ENCODE results near the gene TBXT. TPM values are rescaled to one million over a fixed set of nuclear protein-coding genes. Genes with fewer than 3 reads are reported as not detected.
A peak's percentile ranks its signal among the peaks of the same experiment; 100 is the strongest.

The TBXT gene
- total RNA-seq, 3 donors from 2014 or later = not detected

DNA sequence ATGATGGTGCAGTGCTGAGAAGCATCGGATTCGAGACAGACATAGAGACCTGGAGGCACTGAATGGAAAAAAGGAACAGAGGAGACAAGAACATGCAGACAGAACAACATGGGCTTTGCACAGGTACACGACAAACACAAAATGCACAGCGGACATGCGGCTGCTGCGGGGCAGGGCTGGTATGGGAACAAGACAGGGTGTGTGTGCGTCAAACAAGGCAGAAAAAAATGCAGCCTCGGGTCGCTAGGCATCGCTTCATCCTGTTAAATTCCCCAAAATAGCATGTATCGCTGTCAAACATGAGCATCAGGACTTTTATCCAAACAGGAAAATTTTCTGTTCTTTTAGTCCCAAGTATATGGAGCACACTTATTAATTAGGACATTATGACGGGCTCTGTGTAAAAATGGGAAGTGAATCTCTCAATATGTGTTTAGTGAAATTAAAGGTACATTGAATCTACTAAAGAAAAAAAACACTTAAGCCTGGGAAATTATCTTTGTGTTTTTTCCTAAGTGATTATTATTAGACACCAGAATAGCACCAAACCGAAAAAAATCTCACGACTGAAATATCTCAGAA lies 36.1 kb upstream of the TBXT start:
- Histone ChIP-seq H3K9me3 (no peaks in the 10 kb centered on the region), H3K4me3 (no peak overlapping the region), H3K4me1 (ENCODE audit: low read depth) (no peaks in the 10 kb centered on the region), H3K36me3 (ENCODE audit: low read depth) (no peaks in the 10 kb centered on the region)
- intact Hi-C loops (cut with DNase I, micrococcal nuclease) = no loop called here
- ATAC-seq = no peak
- TF ChIP-seq, protein P1, sequence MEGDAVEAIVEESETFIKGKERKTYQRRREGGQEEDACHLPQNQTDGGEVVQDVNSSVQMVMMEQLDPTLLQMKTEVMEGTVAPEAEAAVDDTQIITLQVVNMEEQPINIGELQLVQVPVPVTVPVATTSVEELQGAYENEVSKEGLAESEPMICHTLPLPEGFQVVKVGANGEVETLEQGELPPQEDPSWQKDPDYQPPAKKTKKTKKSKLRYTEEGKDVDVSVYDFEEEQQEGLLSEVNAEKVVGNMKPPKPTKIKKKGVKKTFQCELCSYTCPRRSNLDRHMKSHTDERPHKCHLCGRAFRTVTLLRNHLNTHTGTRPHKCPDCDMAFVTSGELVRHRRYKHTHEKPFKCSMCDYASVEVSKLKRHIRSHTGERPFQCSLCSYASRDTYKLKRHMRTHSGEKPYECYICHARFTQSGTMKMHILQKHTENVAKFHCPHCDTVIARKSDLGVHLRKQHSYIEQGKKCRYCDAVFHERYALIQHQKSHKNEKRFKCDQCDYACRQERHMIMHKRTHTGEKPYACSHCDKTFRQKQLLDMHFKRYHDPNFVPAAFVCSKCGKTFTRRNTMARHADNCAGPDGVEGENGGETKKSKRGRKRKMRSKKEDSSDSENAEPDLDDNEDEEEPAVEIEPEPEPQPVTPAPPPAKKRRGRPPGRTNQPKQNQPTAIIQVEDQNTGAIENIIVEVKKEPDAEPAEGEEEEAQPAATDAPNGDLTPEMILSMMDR (IDR thresholded peaks at IDR 0.05) = no peak
- DNase-seq = no peak

GRCh38 chr6:166203003-166203640 lies 35.5 kb upstream of the TBXT start:
- TF ChIP-seq, protein P1 (IDR thresholded peaks at IDR 0.05) = no peak
- intact Hi-C loops (cut with DNase I, micrococcal nuclease) = no loop called here
- Histone ChIP-seq H3K4me3 (no peak overlapping the region), H3K36me3 (ENCODE audit: low read depth) (no peaks in the 10 kb centered on the region), H3K4me1 (ENCODE audit: low read depth) (no peaks in the 10 kb centered on the region), H3K9me3 (no peaks in the 10 kb centered on the region)
- ATAC-seq (no peak), DNase-seq (no peak)

DNA sequence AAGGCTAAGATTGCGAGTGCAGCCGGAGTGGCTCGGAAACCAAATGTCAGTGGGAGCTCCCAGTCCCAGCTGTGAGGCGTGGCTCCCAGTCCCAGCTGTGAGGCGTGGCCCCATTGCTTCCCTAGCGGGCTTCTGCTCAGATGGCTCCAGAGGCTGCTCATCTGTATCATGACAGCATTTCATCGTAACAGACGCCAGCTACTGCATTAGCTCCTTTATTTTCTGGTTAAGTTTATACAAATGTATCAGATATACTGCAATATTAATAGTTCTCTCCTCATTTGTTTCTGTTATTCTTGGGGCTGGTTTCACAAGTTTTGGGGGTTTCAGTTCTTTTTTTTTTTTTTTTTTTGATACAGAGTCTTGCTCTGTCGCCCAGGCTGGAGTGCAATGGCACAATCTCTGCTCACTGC lies 34.7 kb upstream of the TBXT start:
- no peaks in the 10 kb centered on the region for H3K36me3 ChIP-seq (ENCODE audit: low read depth)
- peak in 2 of 3 donors; percentile 33 to 37 for DNase-seq
- intact Hi-C loops (cut with DNase I, micrococcal nuclease) = no loop called here
- no peaks in the 10 kb centered on the region for H3K9me3 ChIP-seq
- TF ChIP-seq, protein P1 (IDR thresholded peaks at IDR 0.05) = no peak
- no peak overlapping the region for H3K4me3 ChIP-seq
- H3K4me1 ChIP-seq (ENCODE audit: low read depth) = no peaks in the 10 kb centered on the region
- ATAC-seq = peak; percentile 45

GRCh38 chr6:166201878-166202277 lies 34.2 kb upstream of the TBXT start:
- TF ChIP-seq, protein P1 (IDR thresholded peaks at IDR 0.05) = no peak
- Histone ChIP-seq H3K9me3 (no peaks in the 10 kb centered on the region), H3K4me3 (no peak overlapping the region), H3K4me1 (ENCODE audit: low read depth) (no peaks in the 10 kb centered on the region), H3K36me3 (ENCODE audit: low read depth) (no peaks in the 10 kb centered on the region)
- DNase-seq (no peak), ATAC-seq (no peak)
- intact Hi-C loops (cut with DNase I, micrococcal nuclease) = no loop called here

- ATAC-seq = no peak
- TF ChIP-seq, protein P1 (IDR thresholded peaks at IDR 0.05) = no peak
- intact Hi-C loops (cut with DNase I, micrococcal nuclease) = no loop called here
Measured at GRCh38 chr6:166197361-166197760, 29.7 kb upstream of the TBXT start.

More at GRCh38 chr6:166197361-166197760, 29.7 kb upstream of the TBXT start:
- Histone ChIP-seq H3K4me1 (ENCODE audit: low read depth) (no peaks in the 10 kb centered on the region), H3K4me3 (no peak overlapping the region), H3K9me3 (no peaks in the 10 kb centered on the region), H3K36me3 (ENCODE audit: low read depth) (no peaks in the 10 kb centered on the region)
- no peak for DNase-seq
